ENCODE measurements around the gene MACF1.

MACF1 gene

GRCh38 chr1:39277879-39278278 lies 73.4 kb downstream of the MACF1 start:
- Histone ChIP-seq H3K27ac (no peak overlapping the region), H2AFZ (ENCODE audit: low read depth) (no peak overlapping the region), H3K27me3 (ENCODE audit: insufficient read depth, low read depth) (no peaks in the 10 kb centered on the region), H3K4me2 (no peak overlapping the region), H3K9ac (no peak overlapping the region), H4K20me1 (ENCODE audit: insufficient read depth) (no peaks in the 10 kb centered on the region), H3K4me3 (IDR thresholded peaks at IDR 0.05; ENCODE audit: insufficient read depth, low read depth, low read length) (no peak overlapping the region), H3K4me1 (ENCODE audit: low read depth, poor library complexity, severe bottlenecking) (peaks cover 50% of the 10 kb centered on the region), H3K79me2 (ENCODE audit: insufficient read depth, low read depth) (peaks cover 46% of the 10 kb centered on the region), H3K36me3 (ENCODE audit: insufficient read depth) (no peaks in the 10 kb centered on the region)
- TF ChIP-seq, protein P1, sequence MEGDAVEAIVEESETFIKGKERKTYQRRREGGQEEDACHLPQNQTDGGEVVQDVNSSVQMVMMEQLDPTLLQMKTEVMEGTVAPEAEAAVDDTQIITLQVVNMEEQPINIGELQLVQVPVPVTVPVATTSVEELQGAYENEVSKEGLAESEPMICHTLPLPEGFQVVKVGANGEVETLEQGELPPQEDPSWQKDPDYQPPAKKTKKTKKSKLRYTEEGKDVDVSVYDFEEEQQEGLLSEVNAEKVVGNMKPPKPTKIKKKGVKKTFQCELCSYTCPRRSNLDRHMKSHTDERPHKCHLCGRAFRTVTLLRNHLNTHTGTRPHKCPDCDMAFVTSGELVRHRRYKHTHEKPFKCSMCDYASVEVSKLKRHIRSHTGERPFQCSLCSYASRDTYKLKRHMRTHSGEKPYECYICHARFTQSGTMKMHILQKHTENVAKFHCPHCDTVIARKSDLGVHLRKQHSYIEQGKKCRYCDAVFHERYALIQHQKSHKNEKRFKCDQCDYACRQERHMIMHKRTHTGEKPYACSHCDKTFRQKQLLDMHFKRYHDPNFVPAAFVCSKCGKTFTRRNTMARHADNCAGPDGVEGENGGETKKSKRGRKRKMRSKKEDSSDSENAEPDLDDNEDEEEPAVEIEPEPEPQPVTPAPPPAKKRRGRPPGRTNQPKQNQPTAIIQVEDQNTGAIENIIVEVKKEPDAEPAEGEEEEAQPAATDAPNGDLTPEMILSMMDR (conservative IDR thresholded peaks at IDR 0.05; ENCODE audit: low read depth, low read length): no peak

DNA sequence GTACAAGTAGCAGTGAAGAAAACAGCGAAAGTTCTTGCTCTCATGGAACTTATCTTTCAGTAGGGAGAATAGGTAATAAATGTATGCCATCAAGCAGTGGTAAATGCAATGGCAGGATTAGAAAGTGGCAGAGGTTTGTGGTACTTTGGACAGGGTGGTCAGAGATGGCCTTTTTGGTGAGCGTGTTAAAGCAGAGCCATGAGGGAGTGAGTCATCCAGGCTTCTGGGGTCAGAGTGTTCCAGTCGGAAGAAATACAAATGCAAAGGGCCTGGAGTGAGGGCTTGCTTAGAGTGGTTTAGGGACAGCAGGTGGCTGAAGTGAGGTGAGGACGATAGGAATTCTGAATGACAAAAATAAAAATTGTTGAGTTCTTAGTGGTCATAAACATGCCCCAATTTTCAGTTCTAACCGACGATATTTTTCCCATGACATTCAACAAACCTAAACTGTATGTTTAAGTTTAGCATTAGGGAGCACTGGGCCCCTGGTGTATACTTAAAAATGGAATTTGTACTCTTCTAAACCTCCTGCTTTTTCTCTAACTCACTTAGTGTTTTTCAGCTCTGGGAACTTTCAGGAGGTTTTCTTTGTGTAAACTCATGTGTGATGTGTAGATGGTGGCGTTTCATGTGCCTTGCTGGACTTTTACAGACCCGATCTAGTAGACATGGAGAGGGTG lies 78.2 kb downstream of the MACF1 start:
- Histone ChIP-seq H3K4me1 (ENCODE audit: low read depth, poor library complexity, severe bottlenecking) (peaks cover 7% of the 10 kb centered on the region), H2AFZ (ENCODE audit: low read depth) (no peak overlapping the region), H3K27ac (no peak overlapping the region), H3K9ac (no peak overlapping the region), H3K79me2 (ENCODE audit: insufficient read depth, low read depth) (peaks cover 14% of the 10 kb centered on the region; the same call in 1 of the 2 replicates), H4K20me1 (ENCODE audit: insufficient read depth) (no peaks in the 10 kb centered on the region), H3K27me3 (ENCODE audit: insufficient read depth, low read depth) (no peaks in the 10 kb centered on the region), H3K4me2 (no peak overlapping the region), H3K36me3 (ENCODE audit: insufficient read depth) (0 out of 2 replicates have a peak, but pooled peaks cover 6% of the 10 kb centered on the region), H3K4me3 (IDR thresholded peaks at IDR 0.05; ENCODE audit: insufficient read depth, low read depth, low read length) (no peak overlapping the region)
- TF ChIP-seq, protein P1 (conservative IDR thresholded peaks at IDR 0.05; ENCODE audit: low read depth, low read length): no peak

GRCh38 chr1:39283858-39284257 lies 79.4 kb downstream of the MACF1 start:
- no peak overlapping the region for H3K9ac ChIP-seq
- 0 out of 2 replicates have a peak, but pooled peaks cover 6% of the 10 kb centered on the region for H3K36me3 ChIP-seq (ENCODE audit: insufficient read depth)
- H3K79me2 ChIP-seq (ENCODE audit: insufficient read depth, low read depth): 0 out of 2 replicates have a peak, but pooled peaks cover 4% of the 10 kb centered on the region
- H3K27ac ChIP-seq: no peak overlapping the region
- H4K20me1 ChIP-seq (ENCODE audit: insufficient read depth): no peaks in the 10 kb centered on the region
- H3K4me2 ChIP-seq: no peak overlapping the region
- no peaks in the 10 kb centered on the region for H3K4me1 ChIP-seq (ENCODE audit: low read depth, poor library complexity, severe bottlenecking)
- no peaks in the 10 kb centered on the region for H3K27me3 ChIP-seq (ENCODE audit: insufficient read depth, low read depth)
- TF ChIP-seq, protein P1 (conservative IDR thresholded peaks at IDR 0.05; ENCODE audit: low read depth, low read length): no peak
- H2AFZ ChIP-seq (ENCODE audit: low read depth): no peak overlapping the region
- H3K4me3 ChIP-seq (IDR thresholded peaks at IDR 0.05; ENCODE audit: insufficient read depth, low read depth, low read length): no peak overlapping the region

DNA sequence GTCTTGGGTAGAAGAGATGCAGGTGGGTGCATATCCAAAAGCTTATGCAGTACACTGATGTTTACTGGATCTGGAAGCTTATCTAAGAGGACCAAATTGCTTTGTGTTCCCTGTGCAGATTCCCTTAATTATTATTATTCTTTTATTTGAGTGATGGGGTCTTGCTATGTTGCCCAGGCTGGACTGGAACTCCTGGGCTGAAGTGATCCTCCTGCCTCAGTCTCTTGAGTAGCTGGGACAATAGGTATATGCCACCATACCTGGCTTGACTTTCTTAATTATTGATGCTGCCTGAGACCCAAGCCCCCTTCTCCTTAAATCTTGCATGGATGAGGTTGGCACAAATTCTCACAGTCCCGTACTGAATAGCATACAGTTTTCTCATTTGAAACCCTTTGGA lies 83.0 kb downstream of the MACF1 start:
- Histone ChIP-seq H3K79me2 (ENCODE audit: insufficient read depth, low read depth) (no peaks in the 10 kb centered on the region), H3K9ac (no peak overlapping the region), H3K4me3 (IDR thresholded peaks at IDR 0.05; ENCODE audit: insufficient read depth, low read depth, low read length) (no peak overlapping the region), H3K4me1 (ENCODE audit: low read depth, poor library complexity, severe bottlenecking) (no peaks in the 10 kb centered on the region), H3K27ac (no peak overlapping the region), H2AFZ (ENCODE audit: low read depth) (no peak overlapping the region), H3K27me3 (ENCODE audit: insufficient read depth, low read depth) (no peaks in the 10 kb centered on the region), H3K36me3 (ENCODE audit: insufficient read depth) (0 out of 2 replicates have a peak, but pooled peaks cover 6% of the 10 kb centered on the region), H4K20me1 (ENCODE audit: insufficient read depth) (no peaks in the 10 kb centered on the region), H3K4me2 (no peak overlapping the region)
- TF ChIP-seq, protein P1 (conservative IDR thresholded peaks at IDR 0.05; ENCODE audit: low read depth, low read length): no peak

All from KMS-11 (cell line).